Stimulated activated naive CD8-positive, alpha-beta T cell treated with anti-CD3 and anti-CD28 coated beads, Interleukin-15, Interleukin-2, amounts not matched to agents 100 ng/mL and 50 ng/mL, for 24 hours (primary cell): ENCODE measurements around the gene CYTL1.

Source experiments
- H3K27ac Mint-ChIP-seq: one replicate; pipeline ENCODE4 v1.8.0; 2021; ENCODE audit warnings: mild to moderate bottlenecking, mixed read lengths
- H3K27me3 Mint-ChIP-seq: one replicate; pipeline ENCODE4 v1.8.0; 2021; ENCODE audit warnings: mixed read lengths
- H3K36me3 Mint-ChIP-seq: one replicate; pipeline ENCODE4 v1.8.0; 2021; ENCODE audit warnings: low read depth, mixed read lengths
- H3K4me1 Mint-ChIP-seq: one replicate; pipeline ENCODE4 v1.8.0; 2021; ENCODE audit warnings: low read depth, mixed read lengths
- H3K4me3 Mint-ChIP-seq: one replicate; pipeline ENCODE4 v1.8.0; 2021; ENCODE audit warnings: mild to moderate bottlenecking, mixed read lengths
- H3K9me3 Mint-ChIP-seq: one replicate; pipeline ENCODE4 v1.8.0; 2021; ENCODE audit warnings: mixed read lengths

Gene CYTL1

DNA sequence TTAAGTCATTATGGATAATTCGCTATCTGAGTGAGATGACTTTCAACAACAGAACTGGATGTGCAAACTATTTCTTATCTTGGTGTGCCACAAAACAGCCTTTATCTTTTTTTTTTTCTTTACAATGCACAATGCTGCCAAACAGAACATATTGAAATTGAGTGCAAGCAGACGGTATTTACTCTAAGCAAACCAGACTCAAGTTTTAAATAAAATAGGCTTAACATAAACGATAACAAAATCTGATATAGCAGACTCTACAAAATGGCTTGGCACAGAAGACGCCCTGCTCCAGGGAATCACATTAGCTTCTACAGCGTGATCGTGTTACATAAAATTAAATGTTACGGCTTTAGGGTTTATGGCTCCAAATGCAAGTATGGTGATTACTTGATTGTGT lies 22.4 kb upstream of the CYTL1 start:
- Mint-ChIP-seq H3K27ac (no peak overlapping the region), H3K36me3 (no peaks in the 10 kb centered on the region), H3K4me3 (no peak overlapping the region), H3K9me3 (no peaks in the 10 kb centered on the region), H3K4me1 (peaks cover 8% of the 10 kb centered on the region), H3K27me3 (peaks cover 14% of the 10 kb centered on the region)

- Mint-ChIP-seq H3K27ac (no peak overlapping the region), H3K4me3 (no peak overlapping the region), H3K27me3 (peaks cover 11% of the 10 kb centered on the region), H3K4me1 (peaks cover 8% of the 10 kb centered on the region), H3K36me3 (no peaks in the 10 kb centered on the region), H3K9me3 (no peaks in the 10 kb centered on the region)
Measured at GRCh38 chr4:5040856-5041620, 21.8 kb upstream of the CYTL1 start.

- Mint-ChIP-seq H3K4me1 (peaks cover 4% of the 10 kb centered on the region), H3K4me3 (no peak overlapping the region), H3K9me3 (no peaks in the 10 kb centered on the region), H3K27me3 (peaks cover under 1% of the 10 kb centered on the region), H3K27ac (no peak overlapping the region), H3K36me3 (no peaks in the 10 kb centered on the region)
Measured at GRCh38 chr4:5039800-5040199, 20.5 kb upstream of the CYTL1 start.

- Mint-ChIP-seq H3K9me3 (no peaks in the 10 kb centered on the region), H3K4me3 (no peak overlapping the region), H3K27ac (no peak overlapping the region), H3K4me1 (peaks cover 14% of the 10 kb centered on the region), H3K36me3 (no peaks in the 10 kb centered on the region), H3K27me3 (no peaks in the 10 kb centered on the region)
Measured at GRCh38 chr4:5037553-5038551, 18.6 kb upstream of the CYTL1 start.

- Mint-ChIP-seq H3K36me3 (no peaks in the 10 kb centered on the region), H3K9me3 (no peaks in the 10 kb centered on the region), H3K4me1 (peaks cover 14% of the 10 kb centered on the region), H3K4me3 (no peak overlapping the region), H3K27me3 (no peaks in the 10 kb centered on the region), H3K27ac (no peak overlapping the region)
Measured at GRCh38 chr4:5036239-5036638, 17.0 kb upstream of the CYTL1 start.

- Mint-ChIP-seq H3K4me3 (no peak overlapping the region), H3K27ac (no peak overlapping the region), H3K4me1 (peaks cover 14% of the 10 kb centered on the region), H3K9me3 (no peaks in the 10 kb centered on the region), H3K36me3 (no peaks in the 10 kb centered on the region), H3K27me3 (no peaks in the 10 kb centered on the region)
Measured at GRCh38 chr4:5034206-5034605, 14.9 kb upstream of the CYTL1 start.

GRCh38 chr4:5033281-5033841 lies 14.1 kb upstream of the CYTL1 start:
- Mint-ChIP-seq H3K4me3 (no peak overlapping the region), H3K27me3 (no peaks in the 10 kb centered on the region), H3K4me1 (peaks cover 14% of the 10 kb centered on the region), H3K27ac (no peak overlapping the region), H3K36me3 (no peaks in the 10 kb centered on the region), H3K9me3 (no peaks in the 10 kb centered on the region)

- Mint-ChIP-seq H3K36me3 (no peaks in the 10 kb centered on the region), H3K4me3 (no peak overlapping the region), H3K27me3 (no peaks in the 10 kb centered on the region), H3K9me3 (no peaks in the 10 kb centered on the region), H3K27ac (no peak overlapping the region), H3K4me1 (peaks cover 14% of the 10 kb centered on the region)
Measured at GRCh38 chr4:5032813-5033212, 13.6 kb upstream of the CYTL1 start.

GRCh38 chr4:5030927-5031326 lies 11.7 kb upstream of the CYTL1 start:
- Mint-ChIP-seq H3K9me3 (no peaks in the 10 kb centered on the region), H3K27ac (no peak overlapping the region), H3K27me3 (no peaks in the 10 kb centered on the region), H3K4me3 (no peak overlapping the region), H3K4me1 (peaks cover 14% of the 10 kb centered on the region), H3K36me3 (no peaks in the 10 kb centered on the region)

DNA sequence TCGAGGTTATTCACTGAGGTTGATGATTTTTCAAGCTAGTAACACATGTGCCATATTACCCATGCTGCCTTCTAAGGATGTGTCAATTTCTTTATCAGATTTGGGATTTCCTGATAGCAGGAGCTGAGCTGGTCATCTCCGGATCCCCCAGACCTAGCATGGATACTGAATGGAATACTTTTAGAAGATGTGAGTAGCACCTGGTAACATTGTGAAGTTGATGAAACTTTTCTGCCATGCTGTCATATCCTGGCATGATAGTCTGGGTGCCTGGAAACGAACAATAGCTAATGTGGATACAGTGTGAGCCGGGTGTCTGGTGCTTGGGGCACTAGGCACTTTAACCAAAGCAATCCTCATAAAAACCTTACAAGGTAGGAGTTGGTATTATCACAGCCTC lies 11.0 kb upstream of the CYTL1 start:
- no peaks in the 10 kb centered on the region for H3K9me3 Mint-ChIP-seq
- peaks cover 14% of the 10 kb centered on the region for H3K4me1 Mint-ChIP-seq
- no peaks in the 10 kb centered on the region for H3K36me3 Mint-ChIP-seq
- H3K4me3 Mint-ChIP-seq, result no peak overlapping the region
- no peaks in the 10 kb centered on the region for H3K27me3 Mint-ChIP-seq
- no peak overlapping the region for H3K27ac Mint-ChIP-seq

DNA sequence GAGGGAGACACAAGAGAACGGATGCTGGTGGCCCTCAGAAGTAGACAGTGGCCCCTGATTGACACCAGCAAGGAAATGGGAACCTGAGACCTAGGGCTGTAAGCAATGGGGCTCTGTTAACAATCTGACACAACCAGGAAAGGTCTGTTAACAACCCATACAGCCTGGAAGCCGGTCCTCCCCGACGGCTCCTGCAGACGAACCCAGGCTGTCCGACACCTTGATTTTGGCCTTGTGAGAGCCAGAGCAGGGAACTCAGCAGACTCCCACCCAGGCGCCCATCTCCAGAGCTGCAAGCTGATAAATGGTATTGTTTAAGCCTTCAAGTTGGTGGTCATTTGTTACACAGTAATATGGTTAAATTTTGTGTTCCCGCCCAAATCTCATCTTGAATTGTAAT lies 10.2 kb upstream of the CYTL1 start:
- H3K36me3 Mint-ChIP-seq, result no peaks in the 10 kb centered on the region
- no peaks in the 10 kb centered on the region for H3K27me3 Mint-ChIP-seq
- H3K4me1 Mint-ChIP-seq, result peaks cover 14% of the 10 kb centered on the region
- H3K9me3 Mint-ChIP-seq, result no peaks in the 10 kb centered on the region
- H3K27ac Mint-ChIP-seq, result no peak overlapping the region
- no peak overlapping the region for H3K4me3 Mint-ChIP-seq

DNA sequence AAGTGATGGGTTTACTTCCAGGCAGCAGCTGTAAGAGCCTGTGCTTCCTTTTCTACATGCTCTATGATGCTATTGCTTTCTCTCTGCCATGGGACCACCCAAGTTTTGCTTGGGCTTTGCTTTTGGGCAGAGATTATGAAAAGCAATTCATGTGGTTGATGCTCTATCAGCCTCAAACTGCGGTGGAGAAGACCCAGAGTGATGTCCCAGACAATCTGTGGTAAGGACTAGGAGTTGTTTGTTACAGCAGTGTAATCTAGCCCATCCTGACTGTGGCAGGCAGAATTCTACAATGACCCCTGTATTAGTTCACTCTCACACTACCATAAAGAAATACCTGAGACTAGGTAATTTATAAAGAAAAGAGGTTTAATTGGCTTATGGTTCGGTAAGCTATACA lies 9.2 kb upstream of the CYTL1 start:
- Mint-ChIP-seq H3K4me1 (peaks cover 6% of the 10 kb centered on the region), H3K4me3 (no peak overlapping the region), H3K36me3 (no peaks in the 10 kb centered on the region), H3K9me3 (no peaks in the 10 kb centered on the region), H3K27me3 (no peaks in the 10 kb centered on the region), H3K27ac (no peak overlapping the region)

DNA sequence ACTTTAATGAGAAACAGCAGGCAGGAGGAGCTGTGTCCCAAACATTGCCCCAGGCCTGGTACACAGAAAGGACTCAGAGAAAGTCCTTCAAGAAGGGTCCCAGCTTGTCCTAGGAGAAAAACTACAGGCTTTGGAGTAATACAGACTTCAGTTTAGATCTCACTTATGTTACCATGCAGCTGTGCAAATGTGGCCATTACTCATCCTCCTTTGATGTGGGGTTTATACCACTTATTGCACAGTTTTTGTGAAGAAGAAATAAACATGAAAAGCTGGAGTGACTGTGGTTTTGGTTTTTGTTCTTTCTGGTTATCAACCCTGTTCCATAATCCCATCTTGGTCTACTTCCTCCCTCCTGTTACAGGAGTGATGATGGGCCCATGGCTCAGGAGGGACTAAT lies 8.1 kb upstream of the CYTL1 start:
- Mint-ChIP-seq H3K4me3 (no peak overlapping the region), H3K27ac (no peak overlapping the region), H3K36me3 (no peaks in the 10 kb centered on the region), H3K4me1 (no peaks in the 10 kb centered on the region), H3K9me3 (peaks cover 5% of the 10 kb centered on the region), H3K27me3 (no peaks in the 10 kb centered on the region)

DNA sequence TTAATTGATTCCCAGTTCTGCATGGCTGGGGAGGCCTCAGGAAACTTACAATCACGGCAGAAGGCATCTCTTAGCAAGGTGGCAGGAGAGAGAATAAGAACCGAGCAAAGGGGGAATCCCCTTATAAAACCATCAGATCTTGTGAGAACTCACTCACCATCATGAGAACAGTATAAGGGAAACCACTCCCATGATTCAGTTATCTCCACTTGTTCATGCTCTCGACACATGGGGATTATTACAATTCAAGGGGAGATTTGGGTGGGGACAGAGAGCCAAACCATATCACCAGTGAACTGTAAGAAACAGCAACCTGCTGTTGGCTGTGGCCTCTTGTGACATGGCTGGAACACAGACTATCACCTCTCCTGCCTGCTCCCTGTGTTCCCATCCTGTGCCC lies 7.1 kb upstream of the CYTL1 start:
- Mint-ChIP-seq H3K9me3 (peaks cover 5% of the 10 kb centered on the region), H3K4me1 (no peaks in the 10 kb centered on the region), H3K27me3 (no peaks in the 10 kb centered on the region), H3K4me3 (no peak overlapping the region), H3K36me3 (no peaks in the 10 kb centered on the region), H3K27ac (no peak overlapping the region)

GRCh38 chr4:5024673-5025072 lies 5.4 kb upstream of the CYTL1 start:
- H3K9me3 Mint-ChIP-seq, result peaks cover 5% of the 10 kb centered on the region
- no peaks in the 10 kb centered on the region for H3K27me3 Mint-ChIP-seq
- H3K36me3 Mint-ChIP-seq, result no peaks in the 10 kb centered on the region
- no peak overlapping the region for H3K4me3 Mint-ChIP-seq
- no peaks in the 10 kb centered on the region for H3K4me1 Mint-ChIP-seq
- H3K27ac Mint-ChIP-seq, result no peak overlapping the region
